GM12878 (cell line): Measurements from ENCODE around the gene HERC4. TPM values are rescaled to one million over a fixed set of nuclear protein-coding genes. Genes with fewer than 3 reads are reported as not detected.

ENCODE experiments used
- ATAC-seq: fragments of 200-7000 bp; cut with Tn5 transposase; 3 replicates; pipeline ENCODE4 v1.9.1; 2020; ENCODE audit warnings: mild to moderate bottlenecking, moderate library complexity
- BruUV-seq: library from RNA; stranded (reverse); fragments of 400-500 nt; replicated peaks from 2 replicates; lab custom pipeline; 2021; lab: Mats Ljungman, UMichigan
- CTCF ChIA-PET: fragments of 300-600 bp; sonication (Branson Sonifier 250); formaldehyde crosslinking; extraction: SDS; loops from one replicate; lab custom pipeline; 2021; ENCODE audit warnings: inconsistent platforms; lab: Yijun Ruan, JAX
- POLR2A ChIA-PET: fragments of 350-600 bp; formaldehyde crosslinking; extraction: SDS; loops from one replicate; lab custom pipeline; 2021; ENCODE audit warnings: inconsistent platforms; lab: Charles Lee
- RAD21 ChIA-PET: fragments of 300-600 bp; sonication (Branson Sonifier 250); formaldehyde crosslinking; loops from one replicate; lab custom pipeline; 2023; ENCODE audit warnings: antibody characterized with exemption; ENCODE audit not compliant: unreplicated experiment; lab: Charles Lee
- SMC1A ChIA-PET: fragments of 300-600 bp; sonication (Branson Sonifier 250); formaldehyde crosslinking; loops from one replicate; lab custom pipeline; 2023; ENCODE audit not compliant: unreplicated experiment, uncharacterized antibody; lab: Charles Lee
- DNase-seq: peaks from one replicate; pipeline ENCODE4 v3.0.0-alpha.2; 2011; ENCODE audit warnings: low read depth, low spot score
- FAIRE-seq: peaks from 3 replicates; lab custom pipeline; 2011; peaks lifted over from hg19 to GRCh38; lab: Jason Lieb, UNC
- H2AFZ ChIP-seq: 2 replicates; pipeline ENCODE4 v1.6.0; 2011; ENCODE audit warnings: low read depth, low read length, control low read depth; ENCODE audit not compliant: control insufficient read depth
- H3K27ac ChIP-seq: 2 replicates; pipeline ENCODE4 v1.5.1; 2011; ENCODE audit warnings: control low read depth; ENCODE audit not compliant: control insufficient read depth, insufficient read depth
- H3K27me3 ChIP-seq, 2 experiments: replicated peaks in 1 of 2; 2 replicates each; pipeline versions ENCODE4 v1.6.0 to v1.6.1; 2011; ENCODE audit warnings: low read length in 1 of 2; ENCODE audit not compliant: control insufficient read depth in 2 of 2, insufficient read depth in 2 of 2
- H3K36me3 ChIP-seq, 2 experiments: 2 replicates each; pipeline ENCODE4 v1.5.1; 2011; ENCODE audit warnings: low read length in 1 of 2; ENCODE audit not compliant: control insufficient read depth in 2 of 2, insufficient read depth in 2 of 2
- H3K4me1 ChIP-seq: 2 replicates; pipeline ENCODE4 v1.6.1; 2011; ENCODE audit warnings: mild to moderate bottlenecking, low read length, moderate library complexity, mixed read lengths; ENCODE audit not compliant: control insufficient read depth, insufficient read depth
- H3K4me2 ChIP-seq: 2 replicates; pipeline ENCODE4 v1.6.0; 2011; ENCODE audit warnings: control low read depth; ENCODE audit not compliant: control insufficient read depth, insufficient read depth
- H3K4me3 ChIP-seq: fragments of 200-600 bp; sonication (generic); 2 replicates; pipeline ENCODE4 v1.5.1; 2016
- H3K79me2 ChIP-seq: 2 replicates; pipeline ENCODE4 v1.6.0; 2011; ENCODE audit warnings: low read length; ENCODE audit not compliant: control insufficient read depth, insufficient read depth
- H3K9ac ChIP-seq: 2 replicates; pipeline ENCODE4 v1.8.0; 2011; ENCODE audit warnings: low read length, control low read depth, mixed read lengths; ENCODE audit not compliant: control insufficient read depth, insufficient read depth
- H3K9me3 ChIP-seq: replicated peaks from 3 replicates; pipeline ENCODE4 v1.5.1; 2011; ENCODE audit warnings: mild to moderate bottlenecking, low read length; ENCODE audit not compliant: control insufficient read depth, insufficient read depth
- H4K20me1 ChIP-seq: 2 replicates; pipeline ENCODE4 v1.6.0; 2011; ENCODE audit not compliant: control insufficient read depth, insufficient read depth
- ATF7 ChIP-seq: fragments of 450-650 bp; IDR thresholded peaks from 2 replicates; pipeline ENCODE4 v1.6.1; 2016; ENCODE audit warnings: low read depth, mild to moderate bottlenecking
- BMI1 ChIP-seq: fragments of 450-650 bp; IDR thresholded peaks from 2 replicates; pipeline ENCODE4 v1.6.1; 2016; ENCODE audit warnings: mild to moderate bottlenecking, moderate library complexity, borderline replicate concordance
- BRCA1 ChIP-seq: IDR thresholded peaks from 2 replicates; pipeline ENCODE4 v1.6.1; 2011; ENCODE audit warnings: low read depth, low read length, improper control_type of control experiment
- CHD2 ChIP-seq: IDR thresholded peaks from 2 replicates; pipeline ENCODE4 v1.6.1; 2011; ENCODE audit warnings: low read depth, low read length, improper control_type of control experiment, borderline replicate concordance
- KDM1A ChIP-seq: fragments of 200-600 bp; sonication (generic); IDR thresholded peaks from 2 replicates; pipeline ENCODE4 v1.6.1; 2016; ENCODE audit warnings: borderline replicate concordance
- MEF2B ChIP-seq: fragments of 450-650 bp; IDR thresholded peaks from 2 replicates; pipeline ENCODE4 v1.6.1; 2018; ENCODE audit warnings: mild to moderate bottlenecking, moderate library complexity; ENCODE audit not compliant: partially characterized antibody, poor library complexity, severe bottlenecking
- MYB ChIP-seq: fragments of 150-350 bp; IDR thresholded peaks from 2 replicates; pipeline ENCODE4 v1.6.1; 2014; ENCODE audit warnings: mild to moderate bottlenecking, low read depth, low read length, borderline replicate concordance
- MYC ChIP-seq: IDR thresholded peaks from 2 replicates; pipeline ENCODE4 v1.6.1; 2011; ENCODE audit warnings: mild to moderate bottlenecking, low read length, moderate library complexity, inconsistent platforms; ENCODE audit not compliant: insufficient read depth, insufficient replicate concordance, insufficient read length, severe bottlenecking
- POU2F2 ChIP-seq: IDR thresholded peaks from 3 replicates; pipeline ENCODE4 v1.6.1; 2011; ENCODE audit warnings: low read depth, mild to moderate bottlenecking, low read length, borderline replicate concordance
- STAT3 ChIP-seq: IDR thresholded peaks from 2 replicates; pipeline ENCODE4 v1.6.1; 2011; ENCODE audit warnings: low read depth, low read length, improper control_type of control experiment
- YBX1 ChIP-seq: fragments of 450-650 bp; IDR thresholded peaks from 2 replicates; pipeline ENCODE4 v1.6.1; 2016; ENCODE audit warnings: antibody characterized with exemption
- WGBS: methylation state at CpG from one replicate; pipeline ENCODE4 v1.1.6; 2016; ENCODE audit warnings: low lambda C conversion rate; ENCODE audit not compliant: insufficient replicate concordance, insufficient coverage; ENCODE audit errors: missing lambda C conversion rate; 5-methylcytosine and 5-hydroxymethylcytosine counted together
- in situ Hi-C: fragments of 300-500 bp; cut with MboI; formaldehyde crosslinking; loops from 9 replicates; pipeline ENCODE4 v1.14.3; 2018; ENCODE audit warnings: mixed read lengths
- intact Hi-C: fragments of 100-400 bp; cut with micrococcal nuclease; formaldehyde crosslinking; loops from one replicate; pipeline ENCODE4 v1.14.2; 2022; ENCODE audit not compliant: unreplicated experiment
- polyA plus RNA-seq, 11 experiments: library from polyadenylated mRNA; depleted of rRNA in 4 of 11; unstranded in 6 of 11; stranded (reverse) in 5 of 11; fragments of >200 nt; fragmentation: Nextera tagmentation in 4 of 11; fragmentation: Illumina TruSeq in 1 of 11; extraction: Ambion mirVana in 4 of 11; extraction: Trizol in 1 of 11; gene quantifications; 1 replicate in 1 of 11; 2 replicates in 10 of 11; pipeline versions ENCODE4 v1.2.1 to v1.2.3, GENCODE V29; 2011 to 2016; ENCODE audit warnings: inconsistent platforms in 2 of 11, missing spikeins in 2 of 11, low read depth in 1 of 11
- total RNA-seq, 4 experiments: library from RNA; depleted of rRNA in 3 of 4; stranded (reverse); fragments of >200 nt in 3 of 4; fragmentation: Illumina TruSeq in 1 of 4; extraction: Trizol in 1 of 4; gene quantifications; 2 replicates each; pipeline versions ENCODE4 v1.2.1 to v1.2.3, GENCODE V29; 2013 to 2021
- TF ChIP-seq, protein P1 (sequence below): fragments of 450-650 bp; IDR thresholded peaks from 2 replicates; pipeline ENCODE4 v1.6.1; 2017; ENCODE audit warnings: mild to moderate bottlenecking, moderate library complexity
- TF ChIP-seq, protein P2 (sequence below): IDR thresholded peaks from 2 replicates; pipeline ENCODE4 v1.6.1; 2012; ENCODE audit warnings: improper control_type of control experiment, low read depth, low read length; ENCODE audit not compliant: insufficient replicate concordance

Gene HERC4
- total and polyA plus RNA-seq, 10 of the 15 experiments (the other 5 are each of a cell fraction or from before 2014, with no cell fraction given): 9.7 to 36.8 (median 23.4) TPM

DNA sequence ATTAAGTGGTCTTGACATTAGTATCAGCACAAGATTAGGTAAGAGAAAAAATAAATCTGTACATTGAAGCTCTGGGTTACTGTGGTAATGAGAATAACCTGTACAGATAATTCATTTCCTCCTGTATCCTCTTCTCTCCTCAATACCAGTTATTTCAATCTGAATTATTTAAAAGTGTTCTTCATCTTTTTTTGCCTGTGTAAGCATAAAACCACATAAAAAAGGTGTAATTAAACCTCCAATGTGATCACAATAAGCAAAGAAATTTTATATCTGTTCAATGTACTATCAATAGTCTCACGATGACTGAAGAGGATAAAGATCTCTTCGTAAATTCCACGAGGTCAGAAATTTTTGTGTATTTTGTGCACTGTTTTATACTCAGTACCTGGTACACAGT lies 33.0 kb upstream of the HERC4 start (continued):
- TF ChIP-seq CHD2: no peak
- no peak for TF ChIP-seq BRCA1
- no peak for TF ChIP-seq BMI1
- no peak for TF ChIP-seq KDM1A
- TF ChIP-seq, protein P1, sequence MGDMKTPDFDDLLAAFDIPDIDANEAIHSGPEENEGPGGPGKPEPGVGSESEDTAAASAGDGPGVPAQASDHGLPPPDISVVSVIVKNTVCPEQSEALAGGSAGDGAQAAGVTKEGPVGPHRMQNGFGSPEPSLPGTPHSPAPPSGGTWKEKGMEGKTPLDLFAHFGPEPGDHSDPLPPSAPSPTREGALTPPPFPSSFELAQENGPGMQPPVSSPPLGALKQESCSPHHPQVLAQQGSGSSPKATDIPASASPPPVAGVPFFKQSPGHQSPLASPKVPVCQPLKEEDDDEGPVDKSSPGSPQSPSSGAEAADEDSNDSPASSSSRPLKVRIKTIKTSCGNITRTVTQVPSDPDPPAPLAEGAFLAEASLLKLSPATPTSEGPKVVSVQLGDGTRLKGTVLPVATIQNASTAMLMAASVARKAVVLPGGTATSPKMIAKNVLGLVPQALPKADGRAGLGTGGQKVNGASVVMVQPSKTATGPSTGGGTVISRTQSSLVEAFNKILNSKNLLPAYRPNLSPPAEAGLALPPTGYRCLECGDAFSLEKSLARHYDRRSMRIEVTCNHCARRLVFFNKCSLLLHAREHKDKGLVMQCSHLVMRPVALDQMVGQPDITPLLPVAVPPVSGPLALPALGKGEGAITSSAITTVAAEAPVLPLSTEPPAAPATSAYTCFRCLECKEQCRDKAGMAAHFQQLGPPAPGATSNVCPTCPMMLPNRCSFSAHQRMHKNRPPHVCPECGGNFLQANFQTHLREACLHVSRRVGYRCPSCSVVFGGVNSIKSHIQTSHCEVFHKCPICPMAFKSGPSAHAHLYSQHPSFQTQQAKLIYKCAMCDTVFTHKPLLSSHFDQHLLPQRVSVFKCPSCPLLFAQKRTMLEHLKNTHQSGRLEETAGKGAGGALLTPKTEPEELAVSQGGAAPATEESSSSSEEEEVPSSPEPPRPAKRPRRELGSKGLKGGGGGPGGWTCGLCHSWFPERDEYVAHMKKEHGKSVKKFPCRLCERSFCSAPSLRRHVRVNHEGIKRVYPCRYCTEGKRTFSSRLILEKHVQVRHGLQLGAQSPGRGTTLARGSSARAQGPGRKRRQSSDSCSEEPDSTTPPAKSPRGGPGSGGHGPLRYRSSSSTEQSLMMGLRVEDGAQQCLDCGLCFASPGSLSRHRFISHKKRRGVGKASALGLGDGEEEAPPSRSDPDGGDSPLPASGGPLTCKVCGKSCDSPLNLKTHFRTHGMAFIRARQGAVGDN: no peak
- no peak for TF ChIP-seq POU2F2
- TF ChIP-seq, all 136 proteins: peak for 0

DNA sequence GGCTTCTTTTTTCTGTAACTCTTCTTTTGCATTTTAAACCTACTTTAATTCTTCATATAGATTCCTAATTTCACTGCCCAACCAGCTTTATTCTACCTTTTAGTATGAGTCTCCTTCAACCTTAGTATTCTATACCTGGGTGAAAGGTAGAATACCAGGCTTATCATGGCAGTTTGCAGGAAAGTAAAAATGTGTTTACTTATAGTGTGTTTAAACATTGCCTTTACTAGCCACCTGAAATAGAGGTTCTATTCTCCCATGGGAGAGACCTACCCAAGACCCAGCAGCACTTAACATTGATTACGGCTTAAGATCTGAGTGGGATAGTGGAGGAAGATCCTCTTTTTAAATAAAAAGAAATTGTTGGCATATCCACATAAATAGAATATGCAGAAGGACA lies 32.6 kb upstream of the HERC4 start:
- Histone ChIP-seq H3K4me2 (no peak overlapping the region), H3K36me3 (no peaks in the 10 kb centered on the region), H3K4me1 (no peaks in the 10 kb centered on the region), H4K20me1 (no peaks in the 10 kb centered on the region), H3K27ac (no peak overlapping the region), H3K9me3 (no peaks in the 10 kb centered on the region), H3K79me2 (no peaks in the 10 kb centered on the region), H2AFZ (no peak overlapping the region), H3K27me3 (no peaks in the 10 kb centered on the region), H3K9ac (no peak overlapping the region), H3K4me3 (no peak overlapping the region)
- ChIA-PET SMC1A (no interaction called here), POLR2A (no interaction called here), CTCF (interaction anchor here (0.8 kb wide), 1 partner anchor 49 kb away, joined by 3 read pairs; no protein-coding TSS in a partner anchor), RAD21 (interaction anchor here (0.6 kb wide), 1 partner anchor 653 kb away, joined by 3 read pairs; no protein-coding TSS in a partner anchor)
- FAIRE-seq (no peak), ATAC-seq (no peak), DNase-seq (no peak)
- no TSS peak for BruUV-seq
- WGBS: 100% methylated on average over 1 of the region's 1 CpG
- in situ Hi-C loops (no loop called here), intact Hi-C loops (no loop called here)
- TF ChIP-seq MYB: no peak
- TF ChIP-seq, protein P2, sequence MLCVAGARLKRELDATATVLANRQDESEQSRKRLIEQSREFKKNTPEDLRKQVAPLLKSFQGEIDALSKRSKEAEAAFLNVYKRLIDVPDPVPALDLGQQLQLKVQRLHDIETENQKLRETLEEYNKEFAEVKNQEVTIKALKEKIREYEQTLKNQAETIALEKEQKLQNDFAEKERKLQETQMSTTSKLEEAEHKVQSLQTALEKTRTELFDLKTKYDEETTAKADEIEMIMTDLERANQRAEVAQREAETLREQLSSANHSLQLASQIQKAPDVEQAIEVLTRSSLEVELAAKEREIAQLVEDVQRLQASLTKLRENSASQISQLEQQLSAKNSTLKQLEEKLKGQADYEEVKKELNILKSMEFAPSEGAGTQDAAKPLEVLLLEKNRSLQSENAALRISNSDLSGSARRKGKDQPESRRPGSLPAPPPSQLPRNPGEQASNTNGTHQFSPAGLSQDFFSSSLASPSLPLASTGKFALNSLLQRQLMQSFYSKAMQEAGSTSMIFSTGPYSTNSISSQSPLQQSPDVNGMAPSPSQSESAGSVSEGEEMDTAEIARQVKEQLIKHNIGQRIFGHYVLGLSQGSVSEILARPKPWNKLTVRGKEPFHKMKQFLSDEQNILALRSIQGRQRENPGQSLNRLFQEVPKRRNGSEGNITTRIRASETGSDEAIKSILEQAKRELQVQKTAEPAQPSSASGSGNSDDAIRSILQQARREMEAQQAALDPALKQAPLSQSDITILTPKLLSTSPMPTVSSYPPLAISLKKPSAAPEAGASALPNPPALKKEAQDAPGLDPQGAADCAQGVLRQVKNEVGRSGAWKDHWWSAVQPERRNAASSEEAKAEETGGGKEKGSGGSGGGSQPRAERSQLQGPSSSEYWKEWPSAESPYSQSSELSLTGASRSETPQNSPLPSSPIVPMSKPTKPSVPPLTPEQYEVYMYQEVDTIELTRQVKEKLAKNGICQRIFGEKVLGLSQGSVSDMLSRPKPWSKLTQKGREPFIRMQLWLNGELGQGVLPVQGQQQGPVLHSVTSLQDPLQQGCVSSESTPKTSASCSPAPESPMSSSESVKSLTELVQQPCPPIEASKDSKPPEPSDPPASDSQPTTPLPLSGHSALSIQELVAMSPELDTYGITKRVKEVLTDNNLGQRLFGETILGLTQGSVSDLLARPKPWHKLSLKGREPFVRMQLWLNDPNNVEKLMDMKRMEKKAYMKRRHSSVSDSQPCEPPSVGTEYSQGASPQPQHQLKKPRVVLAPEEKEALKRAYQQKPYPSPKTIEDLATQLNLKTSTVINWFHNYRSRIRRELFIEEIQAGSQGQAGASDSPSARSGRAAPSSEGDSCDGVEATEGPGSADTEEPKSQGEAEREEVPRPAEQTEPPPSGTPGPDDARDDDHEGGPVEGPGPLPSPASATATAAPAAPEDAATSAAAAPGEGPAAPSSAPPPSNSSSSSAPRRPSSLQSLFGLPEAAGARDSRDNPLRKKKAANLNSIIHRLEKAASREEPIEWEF: no peak
- no peak for TF ChIP-seq YBX1
- no peak for TF ChIP-seq MYC
- TF ChIP-seq MEF2B: no peak
- TF ChIP-seq ATF7: no peak
- TF ChIP-seq STAT3: no peak
